Body of pancreas (tissue), 4 donors: ENCODE data around the gene HRK.
"Not testable (repeated sequence)": the region's sequence is repeated elsewhere in the genome, so short reads cannot be mapped to it uniquely, and the experiment has no call there.

ENCODE experiments used
- POLR2A ChIP-seq, 3 donors: fragments of 450-650 bp; IDR thresholded peaks; one replicate each; pipeline ENCODE4 v1.6.1; 2016; ENCODE audit warnings: antibody characterized with exemption in 3 of 3, mild to moderate bottlenecking in 2 of 3
- TF ChIP-seq, protein P1 (sequence below), 7 experiments: fragments of 450-650 bp in 4 of 7; fragments of 200-600 bp in 3 of 7; sonication (generic) in 3 of 7; IDR thresholded peaks; one replicate each; pipeline ENCODE4 v1.5.1; 2016 to 2019; ENCODE audit warnings: antibody characterized with exemption in 7 of 7

DNA sequence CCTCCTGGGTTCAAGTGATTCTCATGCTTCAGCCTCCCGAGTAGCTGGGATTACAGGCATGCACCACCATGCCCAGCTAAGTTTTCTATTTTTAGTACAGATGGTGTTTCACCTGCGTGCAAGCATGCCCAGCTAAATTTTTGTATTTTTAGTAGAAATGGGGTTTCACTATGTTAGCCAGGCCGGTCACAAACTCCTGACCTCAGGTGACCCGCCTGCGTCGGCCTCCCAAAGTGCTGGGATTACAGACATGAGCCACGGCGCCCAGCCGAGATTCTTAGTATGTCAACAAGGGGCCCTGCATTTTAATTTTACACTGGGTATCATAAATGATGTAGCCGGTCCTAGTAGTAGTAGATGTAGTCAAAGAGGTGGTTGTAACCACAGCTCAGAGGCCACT, 66.5 kb downstream of the HRK start:
- TF ChIP-seq, protein P1, sequence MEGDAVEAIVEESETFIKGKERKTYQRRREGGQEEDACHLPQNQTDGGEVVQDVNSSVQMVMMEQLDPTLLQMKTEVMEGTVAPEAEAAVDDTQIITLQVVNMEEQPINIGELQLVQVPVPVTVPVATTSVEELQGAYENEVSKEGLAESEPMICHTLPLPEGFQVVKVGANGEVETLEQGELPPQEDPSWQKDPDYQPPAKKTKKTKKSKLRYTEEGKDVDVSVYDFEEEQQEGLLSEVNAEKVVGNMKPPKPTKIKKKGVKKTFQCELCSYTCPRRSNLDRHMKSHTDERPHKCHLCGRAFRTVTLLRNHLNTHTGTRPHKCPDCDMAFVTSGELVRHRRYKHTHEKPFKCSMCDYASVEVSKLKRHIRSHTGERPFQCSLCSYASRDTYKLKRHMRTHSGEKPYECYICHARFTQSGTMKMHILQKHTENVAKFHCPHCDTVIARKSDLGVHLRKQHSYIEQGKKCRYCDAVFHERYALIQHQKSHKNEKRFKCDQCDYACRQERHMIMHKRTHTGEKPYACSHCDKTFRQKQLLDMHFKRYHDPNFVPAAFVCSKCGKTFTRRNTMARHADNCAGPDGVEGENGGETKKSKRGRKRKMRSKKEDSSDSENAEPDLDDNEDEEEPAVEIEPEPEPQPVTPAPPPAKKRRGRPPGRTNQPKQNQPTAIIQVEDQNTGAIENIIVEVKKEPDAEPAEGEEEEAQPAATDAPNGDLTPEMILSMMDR (IDR thresholded peaks at IDR 0.05) = not testable (repeated sequence)
- not testable (repeated sequence) for TF ChIP-seq POLR2A (IDR thresholded peaks at IDR 0.05)
